H9 (cell line): ENCODE measurements around the gene EGLN3. TPM values are rescaled to one million over a fixed set of nuclear protein-coding genes. Genes with fewer than 3 reads are reported as not detected.

Experiments
- DNase-seq: peaks from one replicate; pipeline ENCODE4 v3.0.0-alpha.2; 2017
- H2AFZ ChIP-seq: one replicate; pipeline ENCODE4 v1.6.1; 2013; ENCODE audit warnings: mild to moderate bottlenecking, low read length, control low read depth, moderate library complexity
- H2AK5ac ChIP-seq: 2 replicates; pipeline ENCODE4 v1.6.1; 2013; ENCODE audit warnings: low read length, control low read depth, mixed read lengths; ENCODE audit not compliant: insufficient read length
- H2BK120ac ChIP-seq: one replicate; pipeline ENCODE4 v1.6.1; 2013; ENCODE audit warnings: low read depth, mild to moderate bottlenecking, low read length, control low read depth, inconsistent platforms; ENCODE audit not compliant: poor library complexity, severe bottlenecking
- H2BK12ac ChIP-seq: 2 replicates; pipeline ENCODE4 v1.6.1; 2013; ENCODE audit warnings: low read length, control low read depth, mixed read lengths, low read depth; ENCODE audit not compliant: insufficient read length
- H2BK15ac ChIP-seq: 2 replicates; pipeline ENCODE4 v1.6.1; 2013; ENCODE audit warnings: low read depth, low read length, control low read depth
- H2BK20ac ChIP-seq: one replicate; pipeline ENCODE4 v1.6.1; 2013; ENCODE audit warnings: low read depth, mild to moderate bottlenecking, low read length, control low read depth, inconsistent platforms; ENCODE audit not compliant: poor library complexity, severe bottlenecking
- H2BK5ac ChIP-seq: 2 replicates; pipeline ENCODE4 v1.6.1; 2013; ENCODE audit warnings: low read length, control low read depth, mixed read lengths; ENCODE audit not compliant: insufficient read length
- H3K14ac ChIP-seq: 2 replicates; pipeline ENCODE4 v1.6.1; 2013; ENCODE audit warnings: low read length, control low read depth; ENCODE audit not compliant: insufficient read depth
- H3K18ac ChIP-seq: 2 replicates; pipeline ENCODE4 v1.6.1; 2013; ENCODE audit warnings: low read depth, mild to moderate bottlenecking, mixed read lengths, low read length, control low read depth; ENCODE audit not compliant: insufficient read length
- H3K23ac ChIP-seq: 2 replicates; pipeline ENCODE4 v1.6.1; 2013; ENCODE audit warnings: low read length, control low read depth, mixed read lengths, low read depth; ENCODE audit not compliant: insufficient read length
- H3K23me2 ChIP-seq: 2 replicates; pipeline ENCODE4 v1.6.1; 2013; ENCODE audit warnings: low read depth, mild to moderate bottlenecking, mixed read lengths, low read length, control low read depth; ENCODE audit not compliant: insufficient read length, poor library complexity, severe bottlenecking
- H3K27ac ChIP-seq: 2 replicates; pipeline ENCODE4 v1.5.1; 2013; ENCODE audit warnings: low read length, control low read depth, mixed read lengths, low read depth; ENCODE audit not compliant: insufficient read length
- H3K27me3 ChIP-seq: 2 replicates; pipeline ENCODE4 v1.6.1; 2013; ENCODE audit warnings: low read length, control low read depth, inconsistent platforms; ENCODE audit not compliant: insufficient read depth
- H3K4ac ChIP-seq: 2 replicates; pipeline ENCODE4 v1.6.1; 2013; ENCODE audit warnings: low read depth, mild to moderate bottlenecking, control low read depth, inconsistent platforms, low read length, moderate library complexity
- H3K4me1 ChIP-seq: 2 replicates; pipeline ENCODE4 v1.6.1; 2013; ENCODE audit warnings: low read length, control low read depth, inconsistent platforms; ENCODE audit not compliant: insufficient read depth
- H3K4me2 ChIP-seq: 2 replicates; pipeline ENCODE4 v1.6.1; 2013; ENCODE audit warnings: low read length, control low read depth, mixed read lengths; ENCODE audit not compliant: insufficient read length, insufficient read depth
- H3K56ac ChIP-seq: 2 replicates; pipeline ENCODE4 v1.6.1; 2013; ENCODE audit warnings: low read depth, mild to moderate bottlenecking, mixed read lengths, low read length, control low read depth; ENCODE audit not compliant: insufficient read length
- H3K79me1 ChIP-seq: 2 replicates; pipeline ENCODE4 v1.6.1; 2013; ENCODE audit warnings: low read depth, mild to moderate bottlenecking, moderate library complexity, low read length, control low read depth, inconsistent platforms; ENCODE audit not compliant: insufficient read depth, poor library complexity, severe bottlenecking
- H3K79me2 ChIP-seq: 2 replicates; pipeline ENCODE4 v1.6.1; 2013; ENCODE audit warnings: low read length, control low read depth, inconsistent platforms; ENCODE audit not compliant: insufficient read depth
- H3K9ac ChIP-seq: 2 replicates; pipeline ENCODE4 v1.6.1; 2013; ENCODE audit warnings: low read length, control low read depth, mixed read lengths; ENCODE audit not compliant: insufficient read length; ENCODE audit errors: extremely low read depth
- H3K9me3 ChIP-seq: one replicate; pipeline ENCODE4 v1.6.1; 2013; ENCODE audit warnings: low read depth, low read length, inconsistent platforms; ENCODE audit not compliant: control insufficient read depth
- H3T11ph ChIP-seq: one replicate; pipeline ENCODE4 v1.6.1; 2013; ENCODE audit warnings: mild to moderate bottlenecking, low read length, control low read depth, inconsistent platforms
- H4K20me1 ChIP-seq: one replicate; pipeline ENCODE4 v1.6.1; 2013; ENCODE audit not compliant: control insufficient read depth, insufficient read length, insufficient read depth
- H4K5ac ChIP-seq: 2 replicates; pipeline ENCODE4 v1.6.1; 2013; ENCODE audit warnings: low read depth, mild to moderate bottlenecking, mixed read lengths, low read length, control low read depth; ENCODE audit not compliant: insufficient read length
- H4K8ac ChIP-seq: replicated peaks from 2 replicates; pipeline ENCODE4 v1.6.1; 2013; ENCODE audit warnings: low read length, control low read depth, mixed read lengths, low read depth; ENCODE audit not compliant: insufficient read length
- H4K91ac ChIP-seq: 2 replicates; pipeline ENCODE4 v1.6.1; 2013; ENCODE audit warnings: low read depth, mild to moderate bottlenecking, moderate library complexity, mixed read lengths, low read length, control low read depth; ENCODE audit not compliant: insufficient read length
- H3K27ac Mint-ChIP-seq, 3 experiments: 2 replicates in 2 of 3; 3 replicates in 1 of 3; pipeline ENCODE4 v1.8.0; 2020 to 2021; ENCODE audit warnings: mixed read lengths in 3 of 3, mild to moderate bottlenecking in 1 of 3, moderate library complexity in 1 of 3
- H3K27me3 Mint-ChIP-seq: 2 replicates; pipeline ENCODE4 v1.8.0; 2021; ENCODE audit warnings: low read depth, mild to moderate bottlenecking, moderate library complexity, mixed read lengths
- H3K36me3 Mint-ChIP-seq, 3 experiments: 2 replicates in 2 of 3; 3 replicates in 1 of 3; pipeline ENCODE4 v1.8.0; 2020 to 2021; ENCODE audit warnings: low read depth in 3 of 3, mixed read lengths in 3 of 3; ENCODE audit not compliant: insufficient read depth in 1 of 3
- H3K4me1 Mint-ChIP-seq, 2 experiments: 2 replicates each; pipeline ENCODE4 v1.8.0; 2020; ENCODE audit warnings: mixed read lengths in 2 of 2
- H3K4me3 Mint-ChIP-seq, 2 experiments: 2 replicates in 1 of 2; 3 replicates in 1 of 2; pipeline ENCODE4 v1.8.0; 2020 to 2021; ENCODE audit warnings: mild to moderate bottlenecking in 2 of 2, mixed read lengths in 2 of 2, moderate library complexity in 1 of 2
- H3K9me3 Mint-ChIP-seq, 2 experiments: 2 replicates in 1 of 2; 3 replicates in 1 of 2; pipeline ENCODE4 v1.8.0; 2020; ENCODE audit warnings: mild to moderate bottlenecking in 2 of 2, mixed read lengths in 2 of 2, moderate library complexity in 1 of 2
- CTCF ChIP-seq: fragments of 200-600 bp; sonication (generic); conservative IDR thresholded peaks from 3 replicates; pipeline ENCODE4 v1.8.0; 2021; ENCODE audit warnings: antibody characterized with exemption, mild to moderate bottlenecking
- WGBS: extraction: QIAGEN DNeasy Blood & Tissue Kit; methylation state at CpG from one replicate; pipeline ENCODE4 v1.1.7; 2013; ENCODE audit warnings: missing lambda C conversion rate, low lambda C conversion rate, mixed read lengths; ENCODE audit not compliant: insufficient read length; ENCODE audit errors: extremely low coverage; 5-methylcytosine and 5-hydroxymethylcytosine counted together
- total RNA-seq: library from RNA; stranded (reverse); gene quantifications from 2 replicates; pipeline ENCODE4 v1.2.1, GENCODE V29; 2021

Gene EGLN3
- total RNA-seq, 1 experiment from 2014 or later: 19.8 TPM

GRCh38 chr14:33967138-33967537 is 16.3 kb upstream of the EGLN3 start:
- H2BK12ac ChIP-seq: no peak overlapping the region
- H3K36me3 Mint-ChIP-seq: peaks cover 4 to 20% (median 4%) of the 10 kb centered on the region in 3 experiments; a peak in 4 of 7 replicates
- H2AK5ac ChIP-seq: no peak overlapping the region
- TF ChIP-seq CTCF: no peak
- no peak overlapping the region for H3K4ac ChIP-seq
- H3K4me3 Mint-ChIP-seq: peak overlapping the region in 1 of 2 experiments; percentile 58; a peak in 1 of 5 replicates
- H2BK120ac ChIP-seq: no peak overlapping the region
- peaks cover 6% of the 10 kb centered on the region; the same call in 1 of the 2 replicates for H3K4me1 ChIP-seq
- no peak overlapping the region for H2AFZ ChIP-seq
- no peak overlapping the region; a peak in 1 of 7 replicates for H3K27ac Mint-ChIP-seq
- H2BK15ac ChIP-seq: no peak overlapping the region
- H3T11ph ChIP-seq: no peak overlapping the region
- H3K4me1 Mint-ChIP-seq: peaks cover 33 to 39% of the 10 kb centered on the region in 2 experiments
- H2BK20ac ChIP-seq: no peak overlapping the region
- H4K5ac ChIP-seq: no peak overlapping the region
- no peaks in the 10 kb centered on the region for H3K79me1 ChIP-seq
- no peak overlapping the region for H3K9ac ChIP-seq
- no peaks in the 10 kb centered on the region for H3K9me3 ChIP-seq
- no peak overlapping the region for H3K56ac ChIP-seq
- H3K18ac ChIP-seq: no peak overlapping the region
- H4K20me1 ChIP-seq: no peaks in the 10 kb centered on the region
- H3K23me2 ChIP-seq: no peaks in the 10 kb centered on the region
- no peak overlapping the region for H3K4me2 ChIP-seq
- H3K79me2 ChIP-seq: no peaks in the 10 kb centered on the region
- no CpG with 5 or more reads among the region's 4 CpGs for WGBS
- H3K9me3 Mint-ChIP-seq: peaks cover 16 to 19% of the 10 kb centered on the region in 2 experiments
- H3K27me3 ChIP-seq: no peaks in the 10 kb centered on the region
- H2BK5ac ChIP-seq: no peak overlapping the region
- no peaks in the 10 kb centered on the region for H3K27me3 Mint-ChIP-seq
- H3K27ac ChIP-seq: no peak overlapping the region
- H4K91ac ChIP-seq: no peak overlapping the region
- no peak overlapping the region for H3K14ac ChIP-seq
- H4K8ac ChIP-seq: no peak overlapping the region
- DNase-seq: no peak
- no peak overlapping the region for H3K23ac ChIP-seq
